ENCODE data around the gene JAG2. TPM values are rescaled to one million over a fixed set of nuclear protein-coding genes. Genes with fewer than 3 reads are reported as not detected.

JAG2 gene
- total and polyA plus RNA-seq, 2 of the 4 experiments (the other 2 are of a cell fraction): 0.18 to 0.58 TPM

DNA sequence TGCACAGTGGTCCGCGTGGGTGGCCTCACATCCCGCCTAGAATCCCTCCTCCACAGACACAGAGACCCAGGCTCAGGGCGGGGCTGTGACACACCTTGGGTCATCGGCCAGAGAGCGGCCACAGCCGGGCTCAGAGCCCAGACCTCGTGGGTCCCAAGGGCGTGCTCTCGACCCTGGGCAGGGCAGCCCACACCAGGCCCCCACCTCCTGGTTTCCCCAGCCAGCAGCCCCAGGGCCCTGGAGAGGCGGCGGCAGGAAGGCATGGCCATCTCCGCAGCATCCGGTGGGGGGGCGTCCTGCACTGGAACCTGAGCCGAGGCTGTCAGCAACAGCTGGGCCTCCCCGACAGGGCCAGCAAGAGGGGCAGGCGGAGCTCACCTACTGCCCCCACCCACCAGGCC is 15.2 kb downstream of the JAG2 start:
- Histone ChIP-seq H3K36me3 (ENCODE audit: control insufficient read depth, insufficient read depth, low read length) (no peaks in the 10 kb centered on the region), H2AFZ (replicated peaks; ENCODE audit: low read length, poor library complexity) (peak overlapping the region; percentile 63), H3K56ac (ENCODE audit: extremely low read depth, insufficient read depth, low read length) (no peak overlapping the region), H3K4ac (ENCODE audit: low read depth, low read length) (no peak overlapping the region), H2BK5ac (ENCODE audit: low read depth, low read length, poor library complexity, severe bottlenecking) (no peak overlapping the region), H3K9me3 (ENCODE audit: control insufficient read depth, insufficient read depth, low read length) (no peaks in the 10 kb centered on the region), H4K5ac (ENCODE audit: low read depth, low read length) (no peak overlapping the region), H3K18ac (ENCODE audit: low read depth, low read length) (no peak overlapping the region), H3K9me1 (ENCODE audit: insufficient read depth, low read length) (no peaks in the 10 kb centered on the region), H4K91ac (ENCODE audit: insufficient read depth, low read depth, low read length) (no peak overlapping the region), H3K4me2 (ENCODE audit: low read depth, low read length) (no peak overlapping the region), H3K9ac (ENCODE audit: low read depth, low read length) (no peak overlapping the region), H3K14ac (replicated peaks; ENCODE audit: low read depth, low read length) (no peak overlapping the region), H2BK120ac (ENCODE audit: low read depth, low read length) (no peak overlapping the region), H3K23ac (ENCODE audit: low read depth, low read length) (no peak overlapping the region), H4K20me1 (ENCODE audit: insufficient read depth, low read length) (no peaks in the 10 kb centered on the region), H3K79me1 (ENCODE audit: low read depth in 1 of 2, low read length in 2 of 2) (no peaks in the 10 kb centered on the region), H2AK5ac (ENCODE audit: low read depth, low read length) (no peak overlapping the region), H3K4me1 (ENCODE audit: control insufficient read depth, insufficient read depth, low read length) (no peaks in the 10 kb centered on the region), H3K27me3 (ENCODE audit: control insufficient read depth, insufficient read depth, low read length) (peaks cover 8% of the 10 kb centered on the region; the same call in 1 of the 2 replicates), H2BK15ac (ENCODE audit: low read depth, low read length) (no peak overlapping the region), H4K8ac (ENCODE audit: low read depth in 2 of 2, low read length in 2 of 2) (no peak overlapping the region), H2BK20ac (ENCODE audit: low read depth, low read length) (no peak overlapping the region), H3K4me3 (ENCODE audit: insufficient read depth, low read depth, low read length) (no peak overlapping the region), H2AK9ac (replicated peaks; ENCODE audit: low read depth, low read length, poor library complexity) (peak overlapping the region; percentile 42), H3K27ac (ENCODE audit: insufficient read depth, low read length) (no peak overlapping the region)
- ATAC-seq (ENCODE audit: low read depth): no peak
- BruUV-seq (replicated peaks): no TSS peak
- CTCF ChIA-PET: interaction anchor here (0.7 kb wide), 1 partner anchor 37 kb away, joined by 3 read pairs; no protein-coding TSS in a partner anchor
- WGBS, 2 experiments (ENCODE audit: extremely low coverage in 2 of 2, insufficient read length in 1 of 2): no CpG with 5 or more reads among the region's 18 CpGs
- in situ Hi-C loops (cut with MboI; ENCODE audit: low sequenced_read_pairs) (no loop called here), dilution Hi-C loops (cut with HindIII; ENCODE audit: low sequenced_read_pairs, unreplicated experiment) (no loop called here), intact Hi-C loops (cut with micrococcal nuclease) (no loop called here)
- POLR2A ChIA-PET (ENCODE audit: unreplicated experiment): no interaction called here
- DNase-seq: no peak
- TF ChIP-seq, protein P1, sequence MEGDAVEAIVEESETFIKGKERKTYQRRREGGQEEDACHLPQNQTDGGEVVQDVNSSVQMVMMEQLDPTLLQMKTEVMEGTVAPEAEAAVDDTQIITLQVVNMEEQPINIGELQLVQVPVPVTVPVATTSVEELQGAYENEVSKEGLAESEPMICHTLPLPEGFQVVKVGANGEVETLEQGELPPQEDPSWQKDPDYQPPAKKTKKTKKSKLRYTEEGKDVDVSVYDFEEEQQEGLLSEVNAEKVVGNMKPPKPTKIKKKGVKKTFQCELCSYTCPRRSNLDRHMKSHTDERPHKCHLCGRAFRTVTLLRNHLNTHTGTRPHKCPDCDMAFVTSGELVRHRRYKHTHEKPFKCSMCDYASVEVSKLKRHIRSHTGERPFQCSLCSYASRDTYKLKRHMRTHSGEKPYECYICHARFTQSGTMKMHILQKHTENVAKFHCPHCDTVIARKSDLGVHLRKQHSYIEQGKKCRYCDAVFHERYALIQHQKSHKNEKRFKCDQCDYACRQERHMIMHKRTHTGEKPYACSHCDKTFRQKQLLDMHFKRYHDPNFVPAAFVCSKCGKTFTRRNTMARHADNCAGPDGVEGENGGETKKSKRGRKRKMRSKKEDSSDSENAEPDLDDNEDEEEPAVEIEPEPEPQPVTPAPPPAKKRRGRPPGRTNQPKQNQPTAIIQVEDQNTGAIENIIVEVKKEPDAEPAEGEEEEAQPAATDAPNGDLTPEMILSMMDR (conservative IDR thresholded peaks at IDR 0.05; ENCODE audit: low read depth, low read length): no peak
- no peak for TF ChIP-seq BHLHE40 (IDR thresholded peaks at IDR 0.05; ENCODE audit: low read depth, low read length)
- no peak for TF ChIP-seq MAFK (IDR thresholded peaks at IDR 0.05; ENCODE audit: low read depth, low read length)
- no peak for TF ChIP-seq MAZ (IDR thresholded peaks at IDR 0.05; ENCODE audit: borderline replicate concordance, low read depth, low read length)
- no peak for TF ChIP-seq CEBPB (IDR thresholded peaks at IDR 0.05; ENCODE audit: low read depth, low read length)
- no peak for TF ChIP-seq RFX5 (IDR thresholded peaks at IDR 0.05; ENCODE audit: low read depth, low read length)
- TF ChIP-seq NFE2L2 (IDR thresholded peaks at IDR 0.05; ENCODE audit: low read depth, low read length): no peak
- TF ChIP-seq RCOR1 (IDR thresholded peaks at IDR 0.05; ENCODE audit: insufficient replicate concordance, low read length): no peak
- TF ChIP-seq CHD1 (IDR thresholded peaks at IDR 0.05; ENCODE audit: low read depth, low read length): no peak
- TF ChIP-seq FOS (IDR thresholded peaks at IDR 0.05; ENCODE audit: low read depth, low read length): no peak
- no peak for TF ChIP-seq SMC3 (IDR thresholded peaks at IDR 0.05; ENCODE audit: low read depth, low read length)
- TF ChIP-seq RAD21 (IDR thresholded peaks at IDR 0.05; ENCODE audit: low read length): no peak
- TF ChIP-seq, protein P2, sequence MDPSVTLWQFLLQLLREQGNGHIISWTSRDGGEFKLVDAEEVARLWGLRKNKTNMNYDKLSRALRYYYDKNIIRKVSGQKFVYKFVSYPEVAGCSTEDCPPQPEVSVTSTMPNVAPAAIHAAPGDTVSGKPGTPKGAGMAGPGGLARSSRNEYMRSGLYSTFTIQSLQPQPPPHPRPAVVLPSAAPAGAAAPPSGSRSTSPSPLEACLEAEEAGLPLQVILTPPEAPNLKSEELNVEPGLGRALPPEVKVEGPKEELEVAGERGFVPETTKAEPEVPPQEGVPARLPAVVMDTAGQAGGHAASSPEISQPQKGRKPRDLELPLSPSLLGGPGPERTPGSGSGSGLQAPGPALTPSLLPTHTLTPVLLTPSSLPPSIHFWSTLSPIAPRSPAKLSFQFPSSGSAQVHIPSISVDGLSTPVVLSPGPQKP (IDR thresholded peaks at IDR 0.05; ENCODE audit: borderline replicate concordance, low read depth, low read length): no peak
- TF ChIP-seq MXI1 (IDR thresholded peaks at IDR 0.05; ENCODE audit: borderline replicate concordance, low read depth, low read length): no peak
- no peak for TF ChIP-seq POLR2A (IDR thresholded peaks at IDR 0.05; ENCODE audit: low read depth, low read length)
- TF ChIP-seq, protein P3, sequence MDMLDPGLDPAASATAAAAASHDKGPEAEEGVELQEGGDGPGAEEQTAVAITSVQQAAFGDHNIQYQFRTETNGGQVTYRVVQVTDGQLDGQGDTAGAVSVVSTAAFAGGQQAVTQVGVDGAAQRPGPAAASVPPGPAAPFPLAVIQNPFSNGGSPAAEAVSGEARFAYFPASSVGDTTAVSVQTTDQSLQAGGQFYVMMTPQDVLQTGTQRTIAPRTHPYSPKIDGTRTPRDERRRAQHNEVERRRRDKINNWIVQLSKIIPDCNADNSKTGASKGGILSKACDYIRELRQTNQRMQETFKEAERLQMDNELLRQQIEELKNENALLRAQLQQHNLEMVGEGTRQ (IDR thresholded peaks at IDR 0.05; ENCODE audit: low read depth, low read length): no peak

Measured in IMR-90 (cell line).